Activated B cell treated with CpG ODN at 0.5 μM for 24 hours (primary cell): ENCODE measurements around the gene SPAG9. TPM values are rescaled to one million over a fixed set of nuclear protein-coding genes. Genes with fewer than 3 reads are reported as not detected.

Experiments
- ATAC-seq: fragments of 200-7000 bp; cut with Tn5 transposase; one replicate; pipeline ENCODE4 v1.10.0; 2021; ENCODE audit warnings: low read depth, mild to moderate bottlenecking, moderate library complexity
- CTCF ChIA-PET: fragments of 350-600 bp; sonication (Branson Sonifier 250); formaldehyde crosslinking; loops from one replicate; lab custom pipeline; 2021; ENCODE audit warnings: antibody characterized with exemption; lab: Charles Lee
- POLR2A ChIA-PET: fragments of 350-600 bp; sonication (Branson Sonifier 250); formaldehyde crosslinking; loops from one replicate; lab custom pipeline; 2021; ENCODE audit warnings: antibody characterized with exemption; lab: Charles Lee
- DNase-seq: peaks from one replicate; pipeline ENCODE4 v3.0.0; 2022
- H3K27ac Mint-ChIP-seq: one replicate; pipeline ENCODE4 v1.8.0; 2020; ENCODE audit warnings: mixed read lengths
- H3K27me3 Mint-ChIP-seq: one replicate; pipeline ENCODE4 v1.8.0; 2021; ENCODE audit warnings: mixed read lengths
- H3K36me3 Mint-ChIP-seq: one replicate; pipeline ENCODE4 v1.8.0; 2021; ENCODE audit warnings: low read depth, mixed read lengths
- H3K4me1 Mint-ChIP-seq: one replicate; pipeline ENCODE4 v1.8.0; 2021; ENCODE audit warnings: mixed read lengths
- H3K4me3 Mint-ChIP-seq: one replicate; pipeline ENCODE4 v1.8.0; 2020; ENCODE audit warnings: mild to moderate bottlenecking, mixed read lengths
- H3K9me3 Mint-ChIP-seq: one replicate; pipeline ENCODE4 v1.8.0; 2020; ENCODE audit warnings: mixed read lengths
- intact Hi-C: fragments of 100-400 bp; cut with micrococcal nuclease; formaldehyde crosslinking; loops from one replicate; pipeline ENCODE4 v1.15.1; 2024
- total RNA-seq: library from RNA; stranded (reverse); gene quantifications from 2 replicates; pipeline ENCODE4 v1.2.3, GENCODE V29; 2022
- TF ChIP-seq, protein P1 (sequence below): fragments of 200-600 bp; IDR thresholded peaks from one replicate; pipeline ENCODE4 v1.8.0; 2022; ENCODE audit warnings: antibody characterized with exemption, mild to moderate bottlenecking

SPAG9 gene
- total RNA-seq, 1 donor from 2014 or later: 49.3 TPM

DNA sequence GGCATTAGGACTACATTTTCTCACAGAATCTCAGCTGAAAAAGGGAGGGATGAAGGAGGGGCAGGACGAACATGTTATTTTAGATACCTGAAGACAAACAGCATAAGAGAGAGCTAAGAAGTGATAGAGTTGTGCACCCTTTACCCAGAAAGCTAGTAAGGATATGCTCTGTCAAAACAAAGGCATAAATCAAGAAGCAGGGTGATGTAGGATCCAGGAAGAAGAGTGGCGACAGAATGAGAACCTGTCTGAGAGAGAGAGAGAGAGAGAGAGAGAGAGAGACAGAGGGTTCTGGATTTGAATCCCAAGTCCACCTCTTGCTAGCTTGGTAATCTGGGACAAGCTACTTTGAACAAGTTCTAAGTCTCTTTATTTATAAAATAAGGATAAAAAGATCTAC is 103.4 kb downstream of the SPAG9 start:
- Mint-ChIP-seq H3K4me1 (no peaks in the 10 kb centered on the region), H3K27ac (no peak overlapping the region), H3K9me3 (no peaks in the 10 kb centered on the region)

GRCh38 chr17:51016099-51016498 is 104.6 kb downstream of the SPAG9 start:
- Mint-ChIP-seq H3K27ac (no peak overlapping the region), H3K9me3 (no peaks in the 10 kb centered on the region), H3K4me3 (no peak overlapping the region), H3K36me3 (peaks cover 62% of the 10 kb centered on the region), H3K4me1 (no peaks in the 10 kb centered on the region), H3K27me3 (no peaks in the 10 kb centered on the region)
- ATAC-seq (no peak), DNase-seq (no peak)
- intact Hi-C loops: no loop called here
- TF ChIP-seq, protein P1, sequence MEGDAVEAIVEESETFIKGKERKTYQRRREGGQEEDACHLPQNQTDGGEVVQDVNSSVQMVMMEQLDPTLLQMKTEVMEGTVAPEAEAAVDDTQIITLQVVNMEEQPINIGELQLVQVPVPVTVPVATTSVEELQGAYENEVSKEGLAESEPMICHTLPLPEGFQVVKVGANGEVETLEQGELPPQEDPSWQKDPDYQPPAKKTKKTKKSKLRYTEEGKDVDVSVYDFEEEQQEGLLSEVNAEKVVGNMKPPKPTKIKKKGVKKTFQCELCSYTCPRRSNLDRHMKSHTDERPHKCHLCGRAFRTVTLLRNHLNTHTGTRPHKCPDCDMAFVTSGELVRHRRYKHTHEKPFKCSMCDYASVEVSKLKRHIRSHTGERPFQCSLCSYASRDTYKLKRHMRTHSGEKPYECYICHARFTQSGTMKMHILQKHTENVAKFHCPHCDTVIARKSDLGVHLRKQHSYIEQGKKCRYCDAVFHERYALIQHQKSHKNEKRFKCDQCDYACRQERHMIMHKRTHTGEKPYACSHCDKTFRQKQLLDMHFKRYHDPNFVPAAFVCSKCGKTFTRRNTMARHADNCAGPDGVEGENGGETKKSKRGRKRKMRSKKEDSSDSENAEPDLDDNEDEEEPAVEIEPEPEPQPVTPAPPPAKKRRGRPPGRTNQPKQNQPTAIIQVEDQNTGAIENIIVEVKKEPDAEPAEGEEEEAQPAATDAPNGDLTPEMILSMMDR: no peak
- POLR2A ChIA-PET: no interaction called here
- CTCF ChIA-PET: no interaction called here

More for the DNA sequence above, 103.4 kb downstream of the SPAG9 start:
- TF ChIP-seq, protein P1: no peak
- no peaks in the 10 kb centered on the region for H3K27me3 Mint-ChIP-seq
- ATAC-seq (no peak), DNase-seq (no peak)
- POLR2A ChIA-PET: interaction anchor here (0.6 kb wide), 1 partner anchor 94 kb away, joined by 3 read pairs; no protein-coding TSS in a partner anchor
- CTCF ChIA-PET: interaction anchor here (1.1 to 1.3 kb wide), 2 partner anchors 16 to 136 kb away, joined by 3 to 4 read pairs; partner anchors contain the start of gene NME1
- intact Hi-C loops: no loop called here
- no peak overlapping the region for H3K4me3 Mint-ChIP-seq
- peaks cover 60% of the 10 kb centered on the region for H3K36me3 Mint-ChIP-seq

- intact Hi-C loops: no loop called here
- Mint-ChIP-seq H3K27ac (no peak overlapping the region), H3K36me3 (peaks cover 60% of the 10 kb centered on the region), H3K4me1 (no peaks in the 10 kb centered on the region), H3K4me3 (no peak overlapping the region), H3K27me3 (no peaks in the 10 kb centered on the region), H3K9me3 (no peaks in the 10 kb centered on the region)
- CTCF ChIA-PET: interaction anchor here (1.1 to 1.2 kb wide), 4 partner anchors 10 to 232 kb away, joined by 3 to 4 read pairs (median 3); partner anchors contain the start of gene NME1
- TF ChIP-seq, protein P1: no peak
- ATAC-seq (no peak), DNase-seq (no peak)
- POLR2A ChIA-PET: no interaction called here
Measured at GRCh38 chr17:51015145-51015558, 105.5 kb downstream of the SPAG9 start.

- H3K36me3 Mint-ChIP-seq: peaks cover 55% of the 10 kb centered on the region
- intact Hi-C loops: no loop called here
- DNase-seq (no peak), ATAC-seq (no peak)
- H3K27ac Mint-ChIP-seq: no peak overlapping the region
- H3K9me3 Mint-ChIP-seq: no peaks in the 10 kb centered on the region
- H3K4me1 Mint-ChIP-seq: no peaks in the 10 kb centered on the region
- H3K27me3 Mint-ChIP-seq: no peaks in the 10 kb centered on the region
- ChIA-PET CTCF (interaction anchor here (1.1 to 1.2 kb wide), 4 partner anchors 9 to 231 kb away, joined by 3 to 4 read pairs (median 3); partner anchors contain the start of gene NME1), POLR2A (no interaction called here)
- no peak overlapping the region for H3K4me3 Mint-ChIP-seq
- TF ChIP-seq, protein P1: no peak
Measured at GRCh38 chr17:51014129-51014528, 106.5 kb downstream of the SPAG9 start.

GRCh38 chr17:51013322-51013721 is 107.3 kb downstream of the SPAG9 start:
- Mint-ChIP-seq H3K4me3 (no peak overlapping the region), H3K4me1 (no peaks in the 10 kb centered on the region), H3K9me3 (no peaks in the 10 kb centered on the region), H3K36me3 (peaks cover 54% of the 10 kb centered on the region), H3K27me3 (no peaks in the 10 kb centered on the region), H3K27ac (no peak overlapping the region)
- ChIA-PET POLR2A (no interaction called here), CTCF (no interaction called here)
- intact Hi-C loops: no loop called here
- DNase-seq: no peak
- no peak for ATAC-seq
- TF ChIP-seq, protein P1: no peak
